Amygdala (tissue), 56 donors: ENCODE data around the gene ATG2A.
A peak's percentile ranks its signal among the peaks of the same experiment; 100 is the strongest.

Experiments
- DNase-seq, 56 donors: peaks; one replicate each; lab custom pipeline; 2025; lab: John Stamatoyannopoulos, UW

The ATG2A gene

DNA sequence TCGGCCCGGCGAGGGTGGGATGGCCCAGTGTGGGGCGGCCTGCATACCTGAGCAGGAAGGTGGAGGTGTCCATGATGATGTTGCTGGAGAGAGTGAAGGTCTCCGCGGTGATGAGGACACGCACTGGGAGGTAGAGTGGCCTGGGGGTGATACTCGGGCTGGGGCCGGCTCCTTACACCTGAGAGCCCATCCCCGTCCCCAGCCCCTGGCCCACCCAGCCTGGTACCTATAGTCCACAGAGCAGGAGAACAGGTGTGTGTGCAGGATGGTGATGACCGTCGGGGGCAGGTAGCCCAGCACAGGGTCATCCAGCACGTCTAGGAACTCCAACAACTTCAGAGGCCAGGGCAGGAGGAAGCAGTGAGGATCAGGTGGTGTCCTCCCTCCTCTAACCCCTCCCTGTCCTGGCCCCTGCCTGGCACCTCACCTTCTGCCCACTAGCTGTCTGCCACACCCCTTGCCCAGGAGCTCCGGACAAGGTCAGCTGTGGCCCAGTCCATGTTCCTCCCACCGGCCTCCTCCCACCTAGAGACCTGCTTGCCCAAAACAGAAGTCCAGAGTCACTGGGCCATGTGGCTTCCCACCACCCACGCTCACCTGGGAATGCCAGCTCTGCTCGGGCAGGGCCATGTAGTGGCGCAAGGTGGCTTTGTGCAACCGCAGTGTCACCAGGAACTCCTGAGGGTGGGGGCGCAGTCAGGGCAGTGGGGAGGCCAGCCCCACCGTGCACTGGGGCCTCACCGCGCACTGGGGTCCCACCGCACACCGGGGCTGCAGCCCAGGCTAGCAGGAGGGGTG, 11.3 kb downstream of the ATG2A start:
- DNase-seq: no peak

DNA sequence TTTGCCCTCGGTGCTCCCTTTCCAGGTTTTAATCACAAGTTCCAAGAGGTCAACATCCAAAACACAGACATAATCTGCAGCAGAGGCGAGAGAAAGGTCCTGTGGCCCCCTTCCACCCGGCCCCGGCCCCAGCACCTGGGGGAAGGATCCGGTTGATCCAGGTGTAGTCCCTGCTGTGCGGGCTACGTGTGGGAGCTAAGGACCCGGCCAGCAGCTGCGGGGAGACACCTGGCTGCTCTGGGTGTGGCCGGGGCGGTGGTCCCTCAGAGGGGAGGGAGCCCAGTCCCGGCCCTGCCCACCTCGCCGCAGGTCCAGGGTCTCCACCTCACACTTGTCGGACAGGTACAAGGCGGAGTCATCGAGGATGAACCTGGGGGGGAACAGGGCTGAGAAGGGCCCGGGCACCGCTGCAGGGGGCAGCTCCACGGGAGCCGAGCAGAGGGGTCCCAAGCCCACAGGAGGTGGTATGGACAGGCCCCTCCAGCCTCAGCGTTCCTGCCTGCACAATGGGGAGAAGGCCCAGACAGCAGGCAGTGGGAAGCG, 13.6 kb downstream of the ATG2A start:
- DNase-seq: no peak

DNA sequence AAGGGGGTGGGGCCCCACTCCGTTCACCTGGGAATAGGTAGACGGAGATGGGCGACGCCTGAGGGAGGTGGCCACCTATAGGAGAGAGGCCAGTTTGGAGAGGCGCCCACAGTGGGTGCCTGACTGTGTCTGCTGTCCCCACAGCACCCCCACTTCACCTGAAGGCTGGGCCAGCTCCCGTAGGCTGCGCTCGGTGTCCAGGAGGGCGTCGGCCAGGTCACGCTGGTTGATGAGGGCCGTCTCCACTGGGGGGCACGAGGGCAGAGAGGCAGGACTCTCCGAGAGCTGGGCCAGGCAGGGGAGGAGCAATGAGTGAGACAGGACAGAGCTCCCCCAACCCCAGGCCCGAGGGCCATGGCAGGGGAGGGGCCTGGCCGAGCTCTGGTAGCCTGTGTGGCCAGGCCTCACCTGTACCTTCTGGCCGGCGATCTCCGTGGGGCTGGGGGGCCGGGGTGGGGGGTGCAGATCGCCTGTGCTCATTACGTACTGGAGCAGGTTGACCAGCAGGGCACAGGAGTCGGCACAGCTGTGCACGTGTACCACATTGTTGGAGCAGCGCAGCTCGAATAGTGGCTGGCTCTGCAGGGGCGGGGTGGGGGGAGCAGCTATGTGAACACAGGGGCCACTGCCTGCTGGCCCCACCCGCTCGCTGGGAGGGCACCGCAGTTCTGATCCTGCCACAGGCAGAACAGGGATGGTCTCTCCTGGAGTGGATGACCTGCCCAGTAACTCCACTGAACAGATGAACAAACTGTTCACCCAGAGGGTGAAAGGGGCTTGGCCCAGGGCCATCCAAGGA, 14.7 kb downstream of the ATG2A start:
- no peak for DNase-seq

DNA sequence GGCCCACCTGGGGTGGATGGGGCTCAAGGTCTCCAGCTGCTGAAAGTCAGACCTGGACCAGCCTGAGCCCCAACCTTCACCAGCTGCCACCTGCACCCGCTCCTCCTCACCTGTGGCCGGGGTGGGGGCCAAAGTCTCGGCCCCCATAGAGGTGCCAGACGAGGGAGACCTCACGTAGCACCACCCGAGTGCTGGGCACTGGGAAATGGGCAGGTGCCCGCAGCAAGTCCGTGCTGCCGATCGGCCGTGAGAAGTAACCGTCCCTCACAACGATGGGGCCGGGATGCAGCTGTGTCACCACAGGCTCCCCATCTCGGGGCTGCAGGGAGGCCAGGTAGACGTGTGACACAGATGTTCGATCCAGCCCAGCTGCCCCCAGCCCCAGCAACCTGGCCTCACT, 16.2 kb downstream of the ATG2A start:
- no peak for DNase-seq

DNA sequence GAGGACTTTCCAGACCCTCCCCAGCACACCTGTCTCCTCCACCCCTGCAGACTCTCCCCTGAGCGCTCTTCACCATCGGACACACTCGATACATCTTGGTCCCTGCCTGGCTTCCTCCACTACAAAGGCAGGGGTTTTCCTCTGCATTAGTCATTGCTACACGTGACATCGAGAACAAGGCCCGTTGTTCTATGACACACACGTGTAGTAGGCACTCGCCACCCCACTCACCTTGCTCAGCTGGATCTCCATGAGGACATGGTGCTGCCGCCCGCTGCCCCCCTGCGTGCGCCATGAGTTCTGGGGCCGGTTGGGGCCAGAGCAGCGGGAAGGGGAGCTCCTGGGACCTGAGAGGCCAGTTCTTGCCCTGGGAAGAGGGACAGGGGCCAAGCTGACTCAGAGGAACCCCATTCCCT, 16.7 kb downstream of the ATG2A start:
- DNase-seq: peak in 1 of 56 donors; percentile 10

DNA sequence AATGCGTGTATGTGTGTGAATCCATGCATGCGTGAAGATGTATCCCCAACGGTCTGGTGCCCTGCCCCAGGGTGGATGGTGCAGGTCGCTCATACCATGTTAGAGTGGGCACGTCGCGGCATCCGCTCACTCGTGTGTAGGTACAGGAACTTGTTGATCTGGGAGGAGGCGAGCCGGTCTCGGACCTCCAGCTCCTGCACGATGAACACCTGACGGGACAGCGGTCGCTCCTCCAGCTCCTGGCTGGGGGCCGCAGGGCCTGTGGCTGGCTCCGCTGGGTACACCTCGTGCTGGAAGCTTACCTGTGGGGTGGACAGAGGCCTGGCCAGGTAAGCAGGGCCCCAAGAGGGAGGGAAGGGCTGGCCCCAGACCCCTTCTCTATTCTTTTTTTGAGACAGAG, 18.5 kb downstream of the ATG2A start:
- DNase-seq: no peak

DNA sequence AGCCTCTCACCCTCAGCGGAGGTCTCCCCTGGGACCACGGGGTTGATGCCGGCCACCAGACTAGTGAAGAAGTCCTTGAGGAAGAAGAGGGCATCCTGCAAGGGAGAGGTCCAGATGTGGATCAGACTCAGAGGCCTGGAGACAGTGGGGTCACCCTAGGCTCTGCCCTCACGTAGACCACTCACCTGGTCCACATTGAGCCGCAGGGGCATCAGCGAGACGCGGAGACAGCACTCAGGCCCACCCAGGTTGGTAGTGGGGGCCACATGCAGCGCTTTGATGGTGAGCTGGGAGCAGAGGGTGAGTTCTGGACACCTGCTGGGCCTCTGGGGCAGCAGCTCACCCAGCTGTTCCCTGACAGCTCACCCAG, 18.9 kb downstream of the ATG2A start:
- DNase-seq: no peak

DNA sequence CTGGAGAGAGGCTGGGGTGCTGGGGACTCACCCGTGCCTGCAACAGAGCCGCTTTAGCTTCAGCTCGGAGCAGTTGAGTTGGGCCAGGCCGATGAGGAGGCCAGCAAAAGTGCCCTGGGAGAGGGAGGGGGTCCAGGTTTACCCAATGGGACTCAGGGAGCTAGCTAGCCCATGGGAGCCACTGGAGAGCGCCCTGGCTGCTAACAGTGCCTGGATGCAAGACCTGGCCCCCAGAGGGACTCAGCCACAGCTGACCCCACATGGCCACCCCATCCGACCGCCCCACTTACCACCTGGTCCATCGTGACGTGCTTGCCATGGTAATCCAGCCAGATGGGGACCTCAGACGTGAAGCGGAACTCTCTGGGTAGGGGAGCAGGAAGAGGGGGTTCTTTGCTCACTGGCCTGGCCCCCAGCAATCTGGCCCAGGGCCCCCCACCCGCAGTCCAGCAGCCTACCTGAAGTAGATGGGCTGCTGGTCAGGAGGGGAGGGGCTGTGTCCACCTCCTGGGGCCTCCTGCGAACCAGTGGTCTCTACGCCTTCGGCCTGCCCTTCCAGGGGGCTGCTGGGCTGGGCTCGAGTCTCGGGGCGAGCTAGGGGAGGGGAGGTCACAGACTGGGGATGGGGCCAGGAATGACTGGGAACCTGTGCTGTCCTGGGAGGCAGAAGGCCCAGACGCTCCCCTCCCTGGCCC, 19.5 kb downstream of the ATG2A start:
- no peak for DNase-seq

DNA sequence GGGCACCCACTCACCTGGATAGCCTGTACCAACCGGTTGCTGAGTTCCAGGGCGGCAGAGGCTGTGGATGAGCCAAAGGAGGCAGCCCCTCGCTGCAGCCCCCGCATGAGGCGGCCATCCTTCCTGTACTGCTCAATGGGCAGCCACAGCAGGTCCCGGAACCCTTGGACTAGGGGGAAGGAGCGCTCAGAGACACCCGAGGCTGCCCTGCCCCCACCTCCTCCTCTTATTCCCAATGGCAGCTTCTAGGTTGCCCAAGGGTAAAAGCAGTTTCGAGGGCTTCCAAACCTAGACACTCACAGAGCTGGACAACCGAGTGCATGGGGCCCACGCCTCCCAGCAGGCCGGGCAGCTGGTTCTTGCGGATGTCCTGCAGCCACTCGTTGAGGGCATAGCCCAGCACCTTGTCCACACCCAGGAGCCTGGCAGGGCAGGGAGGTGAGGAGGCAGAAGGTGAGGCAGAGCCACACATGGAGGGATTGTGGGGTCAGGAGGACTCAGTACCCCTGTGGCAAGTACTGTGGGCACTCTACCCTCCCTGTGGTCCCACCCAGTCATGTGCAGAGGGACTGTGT, 20.5 kb downstream of the ATG2A start:
- DNase-seq: no peak

DNA sequence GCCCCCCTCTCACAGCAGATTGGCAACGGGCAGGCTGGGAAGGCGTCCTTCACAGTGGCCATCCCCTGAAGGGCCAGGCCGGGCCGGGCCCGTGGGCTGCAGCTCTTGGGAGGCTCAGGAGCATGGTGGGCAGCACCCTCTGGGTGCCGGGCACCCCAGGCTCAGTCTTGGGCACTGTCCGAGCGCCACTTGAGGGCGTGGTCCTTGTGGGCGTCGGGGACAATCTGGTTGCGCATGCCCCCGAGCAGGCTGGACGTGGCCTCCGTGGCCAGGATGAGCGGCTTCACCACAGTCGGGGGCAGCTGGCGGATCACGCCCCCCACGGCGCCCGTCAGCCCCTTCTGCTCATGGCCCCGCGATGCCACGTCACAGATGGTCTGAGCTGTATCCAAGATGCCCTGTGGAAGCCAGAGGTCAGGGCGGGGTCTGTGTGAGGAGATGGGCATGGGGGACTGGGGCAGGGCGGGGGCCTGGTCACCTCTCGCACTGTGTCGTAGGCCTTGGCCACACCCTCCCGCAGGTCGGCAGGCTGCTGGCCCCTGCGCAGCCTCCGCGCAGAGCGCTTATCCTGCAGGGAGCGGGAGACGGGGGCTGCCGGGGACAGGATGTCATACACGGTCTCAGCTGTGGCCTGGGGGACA, 22.1 kb downstream of the ATG2A start:
- DNase-seq: no peak

DNA sequence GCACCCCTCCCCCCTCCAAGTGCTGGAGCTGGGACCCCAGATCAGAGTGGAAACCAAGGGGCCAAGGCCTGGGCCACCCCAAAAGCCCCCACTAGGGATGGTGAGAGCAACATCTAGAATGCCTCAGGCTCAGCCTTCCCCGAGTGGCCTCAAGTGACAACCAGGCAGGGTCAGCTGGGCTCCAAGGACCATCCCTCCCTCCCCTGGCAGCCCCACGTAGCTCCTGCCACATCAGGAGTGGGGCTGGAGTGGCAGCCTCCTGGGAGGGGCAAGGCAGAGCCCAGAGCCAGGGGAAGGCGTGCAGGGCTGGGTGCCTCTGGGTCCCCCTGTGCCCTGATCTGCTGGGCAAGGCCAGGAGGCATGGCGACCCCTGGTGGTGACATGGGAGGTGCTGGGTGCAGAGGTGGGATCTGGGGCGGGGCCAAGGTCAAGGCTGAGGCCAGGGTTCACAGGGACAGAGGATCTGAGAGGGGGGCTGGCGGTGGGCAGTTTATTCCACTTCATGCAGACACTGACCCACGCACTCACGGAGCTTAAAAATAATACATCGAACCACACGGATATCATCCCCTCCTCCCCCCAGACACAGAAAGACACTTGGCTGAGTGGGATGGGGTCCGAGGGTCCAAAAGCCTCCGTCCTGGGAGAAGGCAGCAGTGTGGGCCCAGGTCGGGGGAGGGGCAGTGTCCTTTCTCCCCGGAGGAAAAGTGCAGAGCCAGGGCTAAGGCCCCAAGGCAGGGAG, 22.8 kb downstream of the ATG2A start:
- peak in 43 of 56 donors; percentile 11 to 85 (median 47) for DNase-seq

DNA sequence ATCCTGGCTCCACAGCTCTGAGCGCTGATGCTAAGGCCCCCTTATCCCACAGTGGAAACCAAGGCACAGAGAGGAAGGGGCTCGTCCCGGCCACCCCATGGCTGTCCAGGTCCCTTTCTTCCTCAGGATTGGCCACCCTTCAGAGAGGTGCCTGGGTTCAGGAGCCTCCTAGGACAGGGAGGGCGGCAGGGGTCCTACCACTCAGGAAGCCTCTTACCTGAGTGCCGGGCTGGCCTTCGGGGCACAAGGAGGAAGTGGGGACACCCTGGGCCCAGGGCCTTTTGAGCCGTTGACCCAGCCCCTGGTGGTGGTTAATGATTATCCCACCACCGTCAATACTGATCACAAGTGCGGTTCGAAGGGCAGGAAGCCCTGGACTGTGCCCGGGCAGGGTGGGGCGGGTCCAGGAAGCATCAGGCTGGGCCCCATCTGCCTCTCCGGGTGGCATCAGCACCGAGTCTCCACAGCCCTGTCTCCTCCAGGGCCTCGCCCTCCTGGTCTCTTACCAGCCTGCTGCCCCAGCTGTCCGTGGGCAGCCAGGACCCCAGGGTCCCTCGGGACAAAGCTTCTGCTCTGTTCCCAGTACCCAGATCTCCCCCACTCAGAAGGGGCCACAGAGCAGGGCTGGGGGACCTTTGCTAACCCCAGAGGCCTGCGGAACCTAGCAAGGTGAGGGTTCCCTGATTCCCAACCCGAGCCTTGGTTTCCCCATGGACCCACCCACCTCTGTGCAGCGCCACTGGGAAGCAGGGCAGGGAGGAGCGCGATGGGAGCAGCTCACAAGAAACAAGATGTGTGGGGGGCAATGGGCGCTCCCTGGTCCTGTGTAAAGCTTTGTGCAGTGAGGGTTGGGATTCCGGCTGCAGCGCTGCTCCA, 23.6 kb downstream of the ATG2A start:
- no peak for DNase-seq

DNA sequence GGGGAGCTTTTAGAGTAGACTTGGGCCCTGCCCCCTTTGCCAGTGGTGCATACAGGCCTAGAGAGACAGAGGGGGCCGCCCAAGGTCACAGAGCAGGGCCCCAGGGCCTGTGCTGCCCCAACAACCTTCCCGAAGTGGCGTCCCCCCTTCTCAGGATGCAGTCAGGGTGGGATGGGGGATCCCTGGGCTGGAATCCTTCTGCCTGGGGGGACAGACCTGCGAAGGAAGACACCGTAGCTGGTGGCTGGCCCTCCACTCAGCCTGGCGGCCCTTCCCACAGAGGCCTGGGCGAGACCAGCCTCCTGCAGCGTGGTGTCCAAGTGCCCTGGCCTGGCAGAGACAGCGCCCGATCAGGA, 24.2 kb downstream of the ATG2A start:
- no peak for DNase-seq

DNA sequence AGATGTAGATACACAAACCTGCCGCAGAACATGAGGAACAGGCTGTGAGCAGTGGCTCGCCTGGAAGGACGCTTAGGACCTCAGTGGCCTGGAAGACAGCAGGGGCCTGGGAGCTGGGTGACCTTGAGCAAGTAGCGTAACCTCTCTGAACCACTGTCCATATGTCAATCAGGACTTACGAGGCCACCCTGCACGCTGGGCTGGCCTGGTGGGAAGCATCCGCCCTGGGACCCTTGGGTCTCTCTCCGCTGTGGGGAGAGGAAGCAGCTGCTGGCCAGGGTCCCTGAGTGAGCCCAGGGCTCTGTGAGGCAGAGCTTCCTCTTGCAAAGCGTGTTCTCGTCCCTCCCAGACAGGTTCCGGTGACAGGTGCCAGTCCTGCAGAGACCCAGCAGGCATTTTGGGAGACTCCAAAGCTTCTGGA, 24.6 kb downstream of the ATG2A start:
- no peak for DNase-seq

DNA sequence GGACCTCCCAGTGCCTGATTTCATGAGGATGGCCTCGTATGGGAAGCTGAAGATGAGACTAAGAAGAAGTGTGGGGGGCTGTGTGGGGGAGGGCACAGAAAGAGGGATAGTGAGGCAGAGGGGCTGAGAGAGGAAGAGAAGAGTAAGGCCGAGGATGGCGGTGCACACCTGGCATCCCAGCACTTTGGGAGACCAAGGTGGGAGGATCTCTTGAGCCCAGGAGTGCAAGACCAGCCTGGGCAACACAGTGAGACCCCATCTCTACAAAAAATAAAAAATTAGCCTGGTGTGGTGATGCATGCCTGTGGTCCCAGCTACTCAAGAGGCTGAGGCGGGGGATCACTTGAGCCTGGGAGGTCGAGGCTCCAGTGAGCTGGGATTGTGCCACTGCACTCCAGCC, 25.1 kb downstream of the ATG2A start:
- no peak for DNase-seq

DNA sequence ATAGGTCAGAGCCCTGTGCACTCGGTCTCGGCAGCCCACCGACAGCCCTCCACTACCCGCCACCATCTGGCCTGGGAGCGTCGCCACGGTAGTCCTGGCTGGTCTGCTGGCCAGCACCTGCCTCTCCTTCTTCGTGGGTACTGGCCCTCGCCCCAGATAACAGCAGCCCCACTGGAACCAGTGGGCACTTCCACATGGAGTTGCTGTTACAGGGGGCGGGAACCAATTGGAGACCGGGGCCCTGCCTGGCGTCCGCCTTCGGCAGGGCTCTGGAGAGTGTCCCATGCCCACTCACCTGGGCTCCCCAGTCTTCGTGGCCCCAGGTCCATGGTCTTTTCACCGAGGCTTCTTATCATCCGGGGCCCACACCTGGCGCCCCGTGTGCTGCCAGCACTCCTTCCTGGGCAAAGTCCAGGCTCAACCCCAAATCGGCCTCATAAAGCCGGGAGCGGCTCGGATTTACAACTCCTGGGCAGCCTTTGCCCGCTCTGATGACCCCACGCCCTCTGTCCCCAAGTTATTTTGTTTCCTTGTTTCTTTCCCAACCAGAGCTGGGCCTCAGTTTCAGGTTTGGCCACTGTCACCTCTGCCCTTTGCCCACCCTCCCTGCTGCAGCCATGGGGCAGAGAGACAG, 25.7 kb downstream of the ATG2A start:
- DNase-seq: no peak

DNA sequence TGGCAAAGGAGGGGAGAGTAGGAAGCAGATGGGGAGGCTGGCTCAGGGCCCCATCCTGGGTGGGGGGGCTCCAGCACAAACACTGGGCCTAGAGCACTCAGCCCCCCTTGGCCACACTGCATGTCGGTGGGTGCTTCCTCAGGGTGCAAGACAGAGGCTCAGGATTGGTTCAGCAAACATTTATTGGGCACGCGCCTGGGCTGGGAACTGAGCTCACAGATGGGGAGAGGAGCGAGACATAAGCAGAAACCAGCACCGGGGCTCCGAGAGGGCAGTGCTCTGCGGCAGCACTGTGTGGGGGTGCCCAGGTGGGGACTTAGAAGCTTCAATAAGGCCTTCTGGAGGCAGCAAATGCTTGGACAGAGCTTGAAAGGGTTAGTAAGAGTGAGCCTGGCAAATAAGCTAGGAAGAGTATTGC, 26.5 kb downstream of the ATG2A start:
- no peak for DNase-seq
